Endothelial cell of umbilical vein (primary cell): ENCODE data around the gene FAM98A. TPM values are rescaled to one million over a fixed set of nuclear protein-coding genes. Genes with fewer than 3 reads are reported as not detected.

Experiments
- BruUV-seq: library from RNA; stranded (reverse); fragments of 400-500 nt; replicated peaks from 2 replicates; lab custom pipeline; 2021; lab: Mats Ljungman, UMichigan
- CTCF ChIA-PET: fragments of 300-600, 350-600 bp; sonication (Branson Sonifier 250); formaldehyde crosslinking; loops from one replicate; lab custom pipeline; 2021; ENCODE audit warnings: antibody characterized with exemption, inconsistent platforms; lab: Charles Lee
- POLR2A ChIA-PET: fragments of 300-600, 350-600 bp; sonication (Branson Sonifier 250); formaldehyde crosslinking; loops from one replicate; lab custom pipeline; 2021; ENCODE audit warnings: antibody characterized with exemption, inconsistent platforms; lab: Charles Lee
- DNase-seq: peaks from one replicate; pipeline ENCODE4 v3.0.0-alpha.2; 2011; ENCODE audit warnings: low read depth, low spot score
- FAIRE-seq: peaks from 2 replicates; lab custom pipeline; 2011; peaks lifted over from hg19 to GRCh38; lab: Jason Lieb, UNC
- H2AFZ ChIP-seq: 2 replicates; pipeline ENCODE4 v1.6.0; 2012; ENCODE audit warnings: low read depth, low read length, control low read depth, inconsistent platforms
- H3K27ac ChIP-seq: 2 replicates; pipeline ENCODE4 v1.5.1; 2011; ENCODE audit warnings: low read depth, mild to moderate bottlenecking, control low read depth, low read length, moderate library complexity; ENCODE audit not compliant: insufficient read depth
- H3K27me3 ChIP-seq, 2 experiments: 2 replicates each; pipeline versions ENCODE4 v1.6.0 to v1.6.1; 2011; ENCODE audit warnings: low read length in 2 of 2, mixed read lengths in 1 of 2; ENCODE audit not compliant: control insufficient read depth in 2 of 2, insufficient read depth in 2 of 2
- H3K36me3 ChIP-seq, 2 experiments: 2 replicates in 1 of 2; 3 replicates in 1 of 2; pipeline ENCODE4 v1.5.1; 2011; ENCODE audit warnings: low read length in 2 of 2, mild to moderate bottlenecking in 1 of 2, moderate library complexity in 1 of 2; ENCODE audit not compliant: control insufficient read depth in 2 of 2, insufficient read depth in 2 of 2; ENCODE audit errors: extremely low read depth in 1 of 2
- H3K4me1 ChIP-seq: 3 replicates; pipeline ENCODE4 v1.5.1; 2011; ENCODE audit warnings: mild to moderate bottlenecking, low read length; ENCODE audit not compliant: control insufficient read depth, insufficient read depth; ENCODE audit errors: extremely low read depth
- H3K4me2 ChIP-seq: 2 replicates; pipeline ENCODE4 v1.6.1; 2011; ENCODE audit warnings: low read length, control low read depth, mixed read lengths; ENCODE audit not compliant: insufficient read depth
- H3K4me3 ChIP-seq, 3 experiments: fragments of 200-600 bp in 1 of 3; sonication (generic), shearing (Covaris generic) in 1 of 3; replicated peaks in 1 of 3; 2 replicates each; pipeline ENCODE4 v1.5.1; 2011 to 2016; ENCODE audit warnings: control low read depth in 3 of 3, low read length in 3 of 3, mild to moderate bottlenecking in 2 of 3, inconsistent platforms in 1 of 3, low read depth in 1 of 3, moderate library complexity in 1 of 3; ENCODE audit not compliant: insufficient read depth in 1 of 3
- H3K79me2 ChIP-seq: 2 replicates; pipeline ENCODE4 v1.6.0; 2012; ENCODE audit warnings: low read length, inconsistent platforms; ENCODE audit not compliant: control insufficient read depth, insufficient read depth
- H3K9ac ChIP-seq: replicated peaks from 2 replicates; pipeline ENCODE3; 2011; ENCODE audit warnings: low read length, control low read depth; ENCODE audit not compliant: insufficient read depth; ENCODE audit errors: extremely low read depth
- H3K9me1 ChIP-seq: replicated peaks from 3 replicates; pipeline ENCODE4 v1.6.0; 2011; ENCODE audit warnings: mild to moderate bottlenecking, low read length; ENCODE audit not compliant: control insufficient read depth, insufficient read depth; ENCODE audit errors: extremely low read depth
- H3K9me3 ChIP-seq: replicated peaks from 2 replicates; pipeline ENCODE4 v1.5.1; 2012; ENCODE audit warnings: low read length, inconsistent platforms; ENCODE audit not compliant: control insufficient read depth, insufficient read depth
- H4K20me1 ChIP-seq: replicated peaks from 2 replicates; pipeline ENCODE3; 2011; ENCODE audit warnings: mild to moderate bottlenecking, low read length; ENCODE audit not compliant: control insufficient read depth, insufficient read depth; ENCODE audit errors: extremely low read depth
- CTCF ChIP-seq, 2 donors: IDR thresholded peaks; 1 replicate in 1 of 2; 2 replicates in 1 of 2; pipeline ENCODE4 v1.5.1; 2011; ENCODE audit warnings: low read length in 2 of 2, mild to moderate bottlenecking in 2 of 2, moderate library complexity in 2 of 2, control low read depth in 1 of 2, inconsistent platforms in 1 of 2, low read depth in 1 of 2; ENCODE audit not compliant: insufficient read depth in 1 of 2; ENCODE audit errors: extremely low read depth in 1 of 2
- EZH2 ChIP-seq: IDR thresholded peaks from 2 replicates; pipeline ENCODE4 v1.6.1; 2012; ENCODE audit warnings: borderline replicate concordance, low read depth, mild to moderate bottlenecking, moderate library complexity, low read length, inconsistent platforms; ENCODE audit not compliant: severe bottlenecking
- FOS ChIP-seq: IDR thresholded peaks from 2 replicates; pipeline ENCODE4 v1.6.1; 2011; ENCODE audit warnings: mild to moderate bottlenecking, low read length, moderate library complexity, borderline replicate concordance; ENCODE audit not compliant: insufficient read depth
- GATA2 ChIP-seq: IDR thresholded peaks from 2 replicates; pipeline ENCODE4 v1.7.0; 2011; ENCODE audit warnings: low read depth, mild to moderate bottlenecking, moderate library complexity, mixed read lengths, low read length; ENCODE audit not compliant: insufficient read length, insufficient read depth
- JUN ChIP-seq: IDR thresholded peaks from 2 replicates; pipeline ENCODE4 v1.6.1; 2011; ENCODE audit warnings: borderline replicate concordance, low read depth; ENCODE audit not compliant: insufficient read length, insufficient read depth
- MAX ChIP-seq: IDR thresholded peaks from 2 replicates; pipeline ENCODE4 v1.6.1; 2011; ENCODE audit not compliant: insufficient read depth, insufficient read length
- MYC ChIP-seq: IDR thresholded peaks from one replicate; pipeline ENCODE4 v1.6.1; 2011; ENCODE audit warnings: mild to moderate bottlenecking, low read depth, low read length
- POLR2A ChIP-seq: IDR thresholded peaks from 2 replicates; pipeline ENCODE4 v1.6.1; 2012; ENCODE audit warnings: low read depth, mild to moderate bottlenecking, control low read depth, low read length
- POLR2AphosphoS5 ChIP-seq: IDR thresholded peaks from 2 replicates; pipeline ENCODE4 v1.6.1; 2012; ENCODE audit warnings: low read depth, mild to moderate bottlenecking, control low read depth, low read length, moderate library complexity; ENCODE audit not compliant: insufficient read depth
- dilution Hi-C: fragments of 300-500 bp; cut with MboI; formaldehyde crosslinking; loops from one replicate; pipeline ENCODE4 v1.15.0; 2019; ENCODE audit warnings: low sequenced_read_pairs; ENCODE audit not compliant: extremely low pct_ligation_motif_present
- intact Hi-C: fragments of 100-400 bp; cut with micrococcal nuclease; formaldehyde crosslinking; loops from one replicate; pipeline ENCODE4 v1.10.0; 2022
- polyA plus RNA-seq, 4 experiments: library from polyadenylated mRNA; depleted of rRNA in 3 of 4; stranded (reverse) in 3 of 4; unstranded in 1 of 4; fragments of >200 nt; gene quantifications; 2 replicates each; pipeline versions ENCODE4 v1.2.1 to v1.2.3, GENCODE V29; 2011 to 2012; ENCODE audit warnings: missing spikeins in 1 of 4
- total RNA-seq: library from RNA; stranded (reverse); gene quantifications from 2 replicates; pipeline ENCODE4 v1.2.3, GENCODE V29; 2021

The FAM98A gene
- total and polyA plus RNA-seq, 2 donors (not counting 3 experiments of a cell fraction or from before 2014, with no cell fraction given) = 52.8 to 97.1 TPM

- no peak for FAIRE-seq
- no peak overlapping the region for H3K9ac ChIP-seq
- H3K9me3 ChIP-seq = no peaks in the 10 kb centered on the region
- H3K4me1 ChIP-seq = peaks cover 4% of the 10 kb centered on the region
- ChIA-PET POLR2A (no interaction called here), CTCF (no interaction called here)
- peaks cover 5% of the 10 kb centered on the region for H3K79me2 ChIP-seq
- no peak overlapping the region for H3K4me2 ChIP-seq
- peaks cover 0 to 4% of the 10 kb centered on the region in 2 experiments for H3K27me3 ChIP-seq
- no TSS peak for BruUV-seq
- DNase-seq = no peak
- H2AFZ ChIP-seq = no peak overlapping the region
- TF ChIP-seq FOS = no peak
- TF ChIP-seq POLR2AphosphoS5 = no peak
- no peak for TF ChIP-seq CTCF (IDR thresholded peaks at IDR 0.05; ENCODE audit: extremely low read depth in 1 of 2, insufficient read depth in 1 of 2, low read depth in 1 of 2, low read length in 2 of 2)
- TF ChIP-seq MYC = no peak
- TF ChIP-seq EZH2 = no peak
- TF ChIP-seq MAX = no peak
- no peak for TF ChIP-seq JUN
- TF ChIP-seq GATA2 = no peak
- TF ChIP-seq POLR2A = no peak
- no peaks in the 10 kb centered on the region for H4K20me1 ChIP-seq
- intact Hi-C loops = no loop called here
- H3K36me3 ChIP-seq = no peaks in the 10 kb centered on the region
- no peak overlapping the region for H3K27ac ChIP-seq
- dilution Hi-C loops = no loop called here
- no peaks in the 10 kb centered on the region for H3K9me1 ChIP-seq
- no peak overlapping the region for H3K4me3 ChIP-seq
Observed at GRCh38 chr2:33603416-33603815, 4.3 kb upstream of the FAM98A start.
